GM19397 (cell line): Measurements from ENCODE around the gene SERPINA9.
"Not testable (repeated sequence)": the region's sequence is repeated elsewhere in the genome, so short reads cannot be mapped to it uniquely, and the experiment has no call there.

Experiments used
- ATAC-seq: cut with Tn5 transposase; IDR thresholded peaks from one replicate; pipeline ENCODE4 v1.9.1; 2021; ENCODE audit warnings: mild to moderate bottlenecking, moderate library complexity; ENCODE audit not compliant: unreplicated experiment

SERPINA9 gene

GRCh38 chr14:94489336-94489735 is 13.3 kb upstream of the SERPINA9 start:
- no peak for ATAC-seq

- ATAC-seq: no peak
Measured at GRCh38 chr14:94486883-94487282, 10.9 kb upstream of the SERPINA9 start.

- ATAC-seq: peak; percentile 47
Measured at GRCh38 chr14:94485944-94486841, 10.2 kb upstream of the SERPINA9 start.

- ATAC-seq: no peak
Measured at GRCh38 chr14:94484481-94484880, 8.5 kb upstream of the SERPINA9 start.

GRCh38 chr14:94483729-94484275 is 7.8 kb upstream of the SERPINA9 start:
- no peak for ATAC-seq

GRCh38 chr14:94483071-94483451 is 7.1 kb upstream of the SERPINA9 start:
- peak; percentile 58 for ATAC-seq

GRCh38 chr14:94482132-94483070 is 6.4 kb upstream of the SERPINA9 start:
- ATAC-seq: not testable (repeated sequence)

GRCh38 chr14:94481468-94482131 is 5.6 kb upstream of the SERPINA9 start:
- ATAC-seq: no peak

GRCh38 chr14:94480809-94481208 is 4.8 kb upstream of the SERPINA9 start:
- no peak for ATAC-seq

GRCh38 chr14:94478420-94478819 is 2.4 kb upstream of the SERPINA9 start:
- ATAC-seq: no peak

GRCh38 chr14:94474581-94475031 is 1.4 kb downstream of the SERPINA9 start:
- no peak for ATAC-seq

GRCh38 chr14:94473666-94474410 is 2.2 kb downstream of the SERPINA9 start:
- ATAC-seq: no peak

GRCh38 chr14:94472842-94473241 is 3.2 kb downstream of the SERPINA9 start:
- no peak for ATAC-seq

GRCh38 chr14:94471045-94471444 is 5.0 kb downstream of the SERPINA9 start:
- ATAC-seq: no peak

GRCh38 chr14:94470311-94470710 is 5.7 kb downstream of the SERPINA9 start:
- ATAC-seq: no peak

- ATAC-seq: no peak
Measured at GRCh38 chr14:94469261-94469660, 6.7 kb downstream of the SERPINA9 start.

- no peak for ATAC-seq
Measured at GRCh38 chr14:94467728-94468520, 8.1 kb downstream of the SERPINA9 start.

- ATAC-seq: no peak
Measured at GRCh38 chr14:94466706-94467370, 9.2 kb downstream of the SERPINA9 start.

GRCh38 chr14:94465042-94465441 is 11.0 kb downstream of the SERPINA9 start:
- ATAC-seq: no peak
